ENCODE results near the gene CDK9.

GRCh38 chr9:127777368-127777980, 8.4 kb upstream of the CDK9 start:
- TF ChIP-seq EZH2 (IDR thresholded peaks at IDR 0.05; ENCODE audit: low read length, unreplicated experiment) (no peak), CTCF (conservative IDR thresholded peaks at IDR 0.05; ENCODE audit: low read depth, low read length) (no peak), EZH2phosphoT487 (IDR thresholded peaks at IDR 0.05; ENCODE audit: borderline replicate concordance, low read length) (no peak)

Measured in PC-3 (cell line).